Heart left ventricle (tissue), 16 donors: ENCODE measurements around the gene MARCHF2. TPM values are rescaled to one million over a fixed set of nuclear protein-coding genes. Genes with fewer than 3 reads are reported as not detected.
A peak's percentile ranks its signal among the peaks of the same experiment; 100 is the strongest.
"Not testable (repeated sequence)": the region's sequence is repeated elsewhere in the genome, so short reads cannot be mapped to it uniquely, and the experiment has no call there.

ENCODE experiments used
- ATAC-seq, 4 donors: fragments of 200-7000 bp; cut with Tn5 transposase; one replicate each; pipeline ENCODE4 v1.9.1; 2020 to 2022; ENCODE audit warnings: moderate library complexity in 4 of 4, mild to moderate bottlenecking in 3 of 4, moderate number of reproducible peaks in 1 of 4
- DNase-seq, 5 donors: peaks; one replicate each; pipeline ENCODE4 v3.0.0-alpha.2; 2020
- H3K27ac ChIP-seq, 12 donors: fragments of 200-600 bp; sonication (generic) in 4 of 12; one replicate each; pipeline versions ENCODE4 v1.5.0 to v1.8.0; 2016 to 2022; ENCODE audit warnings: mild to moderate bottlenecking in 2 of 12
- H3K27me3 ChIP-seq, 9 donors: fragments of 200-600 bp; sonication (generic) in 2 of 9; one replicate each; pipeline versions ENCODE4 v1.5.1 to v1.8.0; 2016 to 2022; ENCODE audit warnings: mild to moderate bottlenecking in 3 of 9
- H3K36me3 ChIP-seq, 9 donors: fragments of 200-600 bp; sonication (generic) in 2 of 9; one replicate each; pipeline versions ENCODE4 v1.5.0 to v1.8.0; 2018 to 2022; ENCODE audit warnings: mild to moderate bottlenecking in 2 of 9
- H3K4me1 ChIP-seq, 12 donors: fragments of 200-600 bp; sonication (generic) in 4 of 12; one replicate each; pipeline versions ENCODE4 v1.5.0 to v1.8.0; 2016 to 2022; ENCODE audit warnings: mild to moderate bottlenecking in 3 of 12
- H3K4me3 ChIP-seq, 12 donors: fragments of 200-600 bp; sonication (generic) in 4 of 12; one replicate each; pipeline versions ENCODE4 v1.5.0 to v1.8.0; 2017 to 2022; ENCODE audit warnings: mild to moderate bottlenecking in 9 of 12, moderate library complexity in 4 of 12
- H3K9me3 ChIP-seq, 12 donors: fragments of 200-600 bp; sonication (generic) in 4 of 12; one replicate each; pipeline versions ENCODE4 v1.5.0 to v1.8.0; 2016 to 2022; ENCODE audit warnings: mild to moderate bottlenecking in 1 of 12
- CTCF ChIP-seq, 12 donors: fragments of 200-600 bp; sonication (generic) in 4 of 12; IDR thresholded peaks; one replicate each; pipeline versions ENCODE4 v1.5.0 to v1.8.0; 2018 to 2022; ENCODE audit warnings: antibody characterized with exemption in 12 of 12, mild to moderate bottlenecking in 5 of 12
- POLR2A ChIP-seq, 2 donors: fragments of 450-650 bp; IDR thresholded peaks; one replicate each; pipeline ENCODE4 v1.6.1; 2017; ENCODE audit warnings: antibody characterized with exemption in 2 of 2, mild to moderate bottlenecking in 2 of 2, moderate library complexity in 2 of 2
- WGBS, 4 donors: extraction: QIAGEN DNeasy Blood & Tissue Kit in 2 of 4; methylation state at CpG; one replicate each; pipeline versions ENCODE4 v1.1.5 to v1.1.7; 2013 to 2018; 5-methylcytosine and 5-hydroxymethylcytosine counted together
- intact Hi-C, 10 donors: fragments of 100-400 bp; cut with DNase I; formaldehyde crosslinking; loops; one replicate each; pipeline versions ENCODE4 v1.11.1 to v1.14.2; 2022
- polyA plus RNA-seq, 2 donors: library from polyadenylated mRNA; stranded (reverse); fragments of 200-250 nt; gene quantifications; one replicate each; pipeline ENCODE4 v1.2.3, GENCODE V29; 2013
- total RNA-seq, 9 donors: library from RNA; depleted of rRNA in 2 of 9; stranded (reverse); fragments of >200 nt in 2 of 9; fragmentation: NEBNext Ultra II Directional in 3 of 9; extraction: Animal tissue kit (Norgen Biotek cat#: 25700) in 3 of 9; gene quantifications; one replicate each; pipeline versions ENCODE4 v1.1.0 to v1.2.4, GENCODE V29; 2016 to 2023
- donor health status: ischemic (EF 13 %, LVEDD 7.1; RV severe dilation, severe dysfunction).
- donor health status: healthy with polysubstance abuse.
- donor health status: DM: no; HTN: yes; CAD: no.
- donor health status: DM: no; HTN: no; CAD: no.
- donor health status: ischemic (EF 25% LVEDD 6.9; RV normal size, moderate dysfunction).
- donor health status: ischemic (EF 25% LVEDD 5.7; RV mildly dilated, moderate dysfunction).
- donor health status: healthy.
- donor health status: DM: yes; HTN: yes; CAD: no.
- donor health status: ischemic (EF 35%, LVEDD 5.7; RV mildly dilated, moderate dysfunction).
- donor health status: nonischemic (EF 11% LVEDD 7.7; RV severe dilation, severe dysfunction).
- donor health status: DM: yes; HTN: yes; CAD: no.
- donor health status: PGD.
- donor health status: ischemic (EF 29% LVEDD 5.4; RV normal size, mild dysfunction).
- donor health status: nonischemic (EF 23%, LVEDD 6.1; RV moderate dilation, normal function).

Gene MARCHF2
- total and polyA plus RNA-seq, 11 donors = 50.7 to 308 (median 82.0) TPM

- no peak overlapping the region for H3K27ac ChIP-seq
- DNase-seq = peak in 1 of 5 donors; percentile 3
- H3K4me1 ChIP-seq = peaks cover 5 to 26% (median 15%) of the 10 kb centered on the region in 12 donors
- H3K4me3 ChIP-seq = no peak overlapping the region
- H3K36me3 ChIP-seq = peaks cover 0 to 42% (median 25%) of the 10 kb centered on the region in 9 donors
- no peaks in the 10 kb centered on the region for H3K27me3 ChIP-seq
- WGBS, 4 donors = 87 to 92% (median 90%) methylated on average over 5 to 6 of the region's 6 CpGs
- H3K9me3 ChIP-seq = no peaks in the 10 kb centered on the region
- ATAC-seq = no peak
- TF ChIP-seq CTCF (IDR thresholded peaks at IDR 0.05) (no peak), POLR2A (IDR thresholded peaks at IDR 0.05) (no peak)
- intact Hi-C loops = loop anchor here in 1 of 10 donors (10.0 kb wide), 1 partner anchor 63 kb away; the partner anchor contains the start of gene PRAM1
Observed at GRCh38 chr19:8441725-8442544, 28.8 kb downstream of the MARCHF2 start.

DNA sequence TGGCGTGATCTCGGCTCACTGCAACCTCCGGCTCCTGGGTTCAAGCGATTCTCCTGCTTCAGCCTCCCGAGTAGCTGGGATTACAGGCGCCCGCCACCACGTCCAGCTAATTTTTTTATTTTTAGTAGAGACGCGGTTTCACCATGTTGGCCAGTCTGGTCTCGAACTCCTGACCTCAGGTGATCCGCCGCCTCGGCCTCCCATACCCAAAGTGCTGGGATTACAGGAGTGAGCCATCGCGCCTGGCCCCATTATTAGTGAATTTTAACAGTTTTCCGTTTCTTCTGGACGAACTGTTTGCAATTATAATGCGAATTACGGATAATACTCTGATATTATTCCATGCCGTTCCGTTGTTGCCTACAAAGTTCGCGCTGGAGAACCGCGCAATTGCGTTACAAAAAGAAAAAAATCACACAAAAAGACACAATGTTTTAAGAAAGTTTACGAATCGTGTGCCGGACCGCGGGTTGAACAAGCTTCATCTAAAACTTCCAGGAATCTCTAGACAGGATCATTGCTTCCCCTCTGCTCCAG lies 31.1 kb downstream of the MARCHF2 start:
- ATAC-seq, DNase-seq, H3K27me3 ChIP-seq, H3K9me3 ChIP-seq: not testable (repeated sequence)
- intact Hi-C loops = loop anchor here in 3 of 10 donors (2.0 to 10.0 kb wide), 3 partner anchors 29 to 61 kb away; partner anchors contain the start of genes MARCHF2 (in 1 of the 3) and PRAM1 (in 1 of the 3)
- Histone ChIP-seq H3K4me1 (peaks cover 14 to 44% (median 37%) of the 10 kb centered on the region in 12 donors), H3K4me3 (peak overlapping the region; percentile 71 to 100 (median 97)), H3K36me3 (peaks cover 0 to 26% (median 15%) of the 10 kb centered on the region in 9 donors), H3K27ac (peak overlapping the region; percentile 62 to 99 (median 96))
- 29 to 36% (median 32%) methylated on average over 32 of the region's 32 CpGs for WGBS, 4 donors

GRCh38 chr19:8444677-8445487 lies 31.8 kb downstream of the MARCHF2 start, which contains the start of gene HNRNPM:
Gene HNRNPM, plus strand, starts transcription at chr19:8444975. Its CDS starts 24 bp downstream, at chr19:8444999.
- peak; percentile 94 to 98 (median 98) for ATAC-seq
- Histone ChIP-seq H3K27ac (peak within 1 kb of the TSS; percentile 82 to 99 (median 96)), H3K4me1 (peaks cover 14 to 48% (median 40%) of the 10 kb centered on the region in 12 donors), H3K9me3 (no peaks in the 10 kb centered on the region), H3K36me3 (peaks cover 0 to 19% (median 12%) of the 10 kb centered on the region in 9 donors), H3K4me3 (peak within 1 kb of the TSS; percentile 71 to 100 (median 97)), H3K27me3 (no peaks in the 10 kb centered on the region)
- DNase-seq = peak; percentile 100
- intact Hi-C loops = loop anchor here in 7 of 10 donors (2.0 to 10.0 kb wide), 6 partner anchors 30 to 93 kb away; partner anchors contain the start of genes MARCHF2 (in 6 of the 7), PRAM1 (in 1 of the 7) and ZNF414 (in 1 of the 7)
- no peak for TF ChIP-seq CTCF (IDR thresholded peaks at IDR 0.05)
- TF ChIP-seq POLR2A (IDR thresholded peaks at IDR 0.05) = peak; percentile 32 to 88
- WGBS, 4 donors = 0 to 1% (median 0%) methylated on average over 16 to 93 of the region's 93 CpGs

DNA sequence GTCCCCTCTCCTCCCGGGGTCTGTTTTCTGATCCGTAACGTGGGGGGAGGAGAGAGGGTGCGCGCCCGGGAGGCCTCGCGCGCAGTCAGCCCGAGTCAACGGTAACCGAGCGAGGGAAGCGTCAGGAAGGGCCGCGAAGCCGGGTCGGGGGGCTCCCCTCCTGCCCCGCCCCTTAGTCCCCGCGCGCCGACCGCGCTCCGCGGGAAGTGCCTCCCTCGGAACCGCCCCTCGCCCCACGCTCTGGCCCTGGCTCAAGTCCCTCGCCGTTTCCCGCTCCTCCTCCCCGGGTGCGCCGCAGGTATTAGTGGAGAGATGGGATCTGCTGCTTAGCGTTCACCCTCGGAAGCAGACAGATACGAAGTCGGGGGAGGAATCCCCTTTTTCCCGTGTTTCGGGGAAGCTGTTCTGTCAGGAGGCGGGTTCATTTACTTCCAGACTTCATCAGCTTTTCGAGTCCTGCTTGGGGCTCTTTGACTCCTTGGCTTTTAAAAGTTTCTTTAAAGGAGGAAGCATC lies 32.4 kb downstream of the MARCHF2 start:
- no peaks in the 10 kb centered on the region for H3K9me3 ChIP-seq
- peak overlapping the region; percentile 82 to 99 (median 96) for H3K27ac ChIP-seq
- ATAC-seq (peak in 3 of 4 donors; percentile 47 to 67 (median 65)), DNase-seq (peak; percentile 59 to 78 (median 67))
- H3K4me1 ChIP-seq = peaks cover 14 to 54% (median 46%) of the 10 kb centered on the region in 12 donors
- peaks cover 0 to 19% (median 12%) of the 10 kb centered on the region in 9 donors for H3K36me3 ChIP-seq
- intact Hi-C loops = loop anchor here in 7 of 10 donors (2.0 to 10.0 kb wide), 6 partner anchors 31 to 93 kb away; partner anchors contain the start of genes MARCHF2 (in 6 of the 7), PRAM1 (in 1 of the 7) and ZNF414 (in 1 of the 7)
- peak overlapping the region; percentile 71 to 100 (median 97) for H3K4me3 ChIP-seq
- no peaks in the 10 kb centered on the region for H3K27me3 ChIP-seq
- TF ChIP-seq CTCF (IDR thresholded peaks at IDR 0.05) (no peak), POLR2A (IDR thresholded peaks at IDR 0.05) (no peak)
- WGBS, 4 donors = 0% methylated on average over 19 to 45 of the region's 45 CpGs
